Nephron progenitor cell (in vitro differentiated cells): ENCODE measurements around the gene SEC24D.

ENCODE experiments used
- DNase-seq: peaks from one replicate; pipeline ENCODE4 v3.0.0; 2021
- H3K27ac Mint-ChIP-seq: 2 replicates; pipeline ENCODE4 v1.8.0; 2021; ENCODE audit warnings: mild to moderate bottlenecking, moderate library complexity, mixed read lengths
- H3K27me3 Mint-ChIP-seq: 2 replicates; pipeline ENCODE4 v1.8.0; 2021; ENCODE audit warnings: mild to moderate bottlenecking, low read depth, mixed read lengths; ENCODE audit not compliant: poor library complexity
- H3K36me3 Mint-ChIP-seq: 2 replicates; pipeline ENCODE4 v1.8.0; 2021; ENCODE audit warnings: low read depth, mixed read lengths
- H3K4me1 Mint-ChIP-seq: 2 replicates; pipeline ENCODE4 v1.8.0; 2021; ENCODE audit warnings: mixed read lengths
- H3K4me3 Mint-ChIP-seq: 2 replicates; pipeline ENCODE4 v1.8.0; 2021; ENCODE audit warnings: mild to moderate bottlenecking, moderate library complexity, mixed read lengths
- H3K9me3 Mint-ChIP-seq: 2 replicates; pipeline ENCODE4 v1.8.0; 2021; ENCODE audit warnings: mild to moderate bottlenecking, moderate library complexity, mixed read lengths
- CTCF ChIP-seq: fragments of 200-600 bp; sonication (generic); IDR thresholded peaks from 2 replicates; pipeline ENCODE4 v1.5.0; 2021; ENCODE audit warnings: antibody characterized with exemption

Gene SEC24D

DNA sequence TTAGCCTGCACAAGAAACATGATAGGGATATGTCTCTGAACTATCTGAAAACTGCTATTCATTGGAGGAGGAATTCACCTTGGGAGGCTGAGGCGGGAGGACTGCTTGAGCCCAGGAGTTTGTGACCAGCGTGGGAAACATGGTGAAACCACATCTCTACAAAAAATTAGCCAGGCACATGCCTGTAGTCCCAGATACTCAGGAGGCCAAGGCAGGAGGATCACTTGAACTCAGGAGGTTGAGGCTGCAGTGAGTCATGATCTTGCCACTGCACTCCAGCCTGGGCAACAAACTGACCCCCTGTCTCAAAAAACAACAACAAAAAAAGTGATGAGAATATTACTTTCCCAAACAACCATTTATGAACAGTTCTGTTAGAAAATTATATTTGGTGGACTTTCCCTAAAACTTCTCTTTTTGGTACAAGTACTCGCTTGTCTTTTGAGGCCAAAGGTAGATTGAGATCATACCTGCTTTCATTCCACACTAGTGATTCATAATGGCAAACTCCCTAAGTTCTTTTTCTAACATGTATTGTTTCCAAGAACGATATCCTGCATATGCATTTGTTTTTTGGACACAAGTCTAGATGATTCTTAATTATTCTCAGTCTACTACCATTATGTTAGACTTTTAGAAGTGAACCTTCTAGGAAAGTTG, 117.3 kb downstream of the SEC24D start:
- H3K27me3 Mint-ChIP-seq = no peaks in the 10 kb centered on the region
- H3K9me3 Mint-ChIP-seq = no peaks in the 10 kb centered on the region
- H3K36me3 Mint-ChIP-seq = no peaks in the 10 kb centered on the region
- no peak for DNase-seq
- TF ChIP-seq CTCF = no peak
- H3K4me3 Mint-ChIP-seq = no peak overlapping the region
- no peaks in the 10 kb centered on the region for H3K4me1 Mint-ChIP-seq
- no peak overlapping the region for H3K27ac Mint-ChIP-seq

GRCh38 chr4:118716304-118716703, 119.6 kb downstream of the SEC24D start:
- H3K36me3 Mint-ChIP-seq = peaks cover 6% of the 10 kb centered on the region
- no peak overlapping the region for H3K4me3 Mint-ChIP-seq
- H3K9me3 Mint-ChIP-seq = no peaks in the 10 kb centered on the region
- DNase-seq = no peak
- no peaks in the 10 kb centered on the region for H3K27me3 Mint-ChIP-seq
- no peak for TF ChIP-seq CTCF
- no peaks in the 10 kb centered on the region for H3K4me1 Mint-ChIP-seq
- H3K27ac Mint-ChIP-seq = peak overlapping the region; percentile 8

DNA sequence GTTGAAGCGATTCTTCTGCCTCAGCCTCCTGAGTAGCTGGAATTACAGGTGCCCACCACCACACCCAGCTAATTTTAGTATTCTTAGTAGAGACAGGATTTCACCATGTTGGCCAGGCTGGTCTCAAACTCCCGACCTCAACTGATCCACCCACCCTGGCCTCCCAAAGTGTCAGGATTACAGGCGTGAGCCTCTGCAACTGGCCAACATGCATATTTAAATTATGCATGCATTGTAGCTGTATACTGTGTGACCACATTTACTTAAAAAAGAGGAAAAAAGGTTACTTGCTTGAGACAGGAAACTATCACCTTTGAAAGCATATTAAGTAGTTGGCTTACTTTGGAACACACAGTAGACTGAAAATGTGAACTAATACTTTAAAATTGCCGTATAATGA, 121.2 kb downstream of the SEC24D start:
- Mint-ChIP-seq H3K9me3 (no peaks in the 10 kb centered on the region), H3K4me3 (no peak overlapping the region), H3K36me3 (peaks cover 19% of the 10 kb centered on the region), H3K27me3 (no peaks in the 10 kb centered on the region), H3K27ac (no peak overlapping the region), H3K4me1 (no peaks in the 10 kb centered on the region)
- DNase-seq = no peak
- TF ChIP-seq CTCF = no peak

GRCh38 chr4:118712872-118713271, 123.1 kb downstream of the SEC24D start:
- no peak for TF ChIP-seq CTCF
- H3K36me3 Mint-ChIP-seq = peaks cover 27% of the 10 kb centered on the region
- DNase-seq = no peak
- H3K27me3 Mint-ChIP-seq = no peaks in the 10 kb centered on the region
- no peaks in the 10 kb centered on the region for H3K4me1 Mint-ChIP-seq
- H3K27ac Mint-ChIP-seq = no peak overlapping the region
- H3K9me3 Mint-ChIP-seq = no peaks in the 10 kb centered on the region
- H3K4me3 Mint-ChIP-seq = no peak overlapping the region

DNA sequence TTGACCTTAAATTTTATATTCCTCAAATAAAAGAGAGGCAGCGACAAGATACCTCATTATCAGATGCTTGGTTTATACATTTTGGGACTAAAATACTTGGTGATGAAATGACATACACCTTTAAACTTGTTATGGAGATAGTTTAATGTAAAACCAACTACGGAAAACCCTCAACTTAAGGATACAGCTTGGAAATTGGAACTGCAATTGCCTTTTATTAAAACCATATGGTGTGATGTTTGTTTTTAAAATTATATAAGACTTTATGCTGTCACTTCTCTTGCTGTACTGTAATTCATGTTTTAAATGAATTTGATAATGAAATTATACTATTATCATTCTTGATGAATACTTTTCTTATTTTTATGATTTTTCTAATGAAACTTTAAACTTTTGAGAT, 124.9 kb downstream of the SEC24D start:
- Mint-ChIP-seq H3K27me3 (no peaks in the 10 kb centered on the region), H3K9me3 (no peaks in the 10 kb centered on the region), H3K27ac (no peak overlapping the region), H3K4me3 (no peak overlapping the region), H3K36me3 (peaks cover 38% of the 10 kb centered on the region), H3K4me1 (no peaks in the 10 kb centered on the region)
- DNase-seq = no peak
- TF ChIP-seq CTCF = no peak

DNA sequence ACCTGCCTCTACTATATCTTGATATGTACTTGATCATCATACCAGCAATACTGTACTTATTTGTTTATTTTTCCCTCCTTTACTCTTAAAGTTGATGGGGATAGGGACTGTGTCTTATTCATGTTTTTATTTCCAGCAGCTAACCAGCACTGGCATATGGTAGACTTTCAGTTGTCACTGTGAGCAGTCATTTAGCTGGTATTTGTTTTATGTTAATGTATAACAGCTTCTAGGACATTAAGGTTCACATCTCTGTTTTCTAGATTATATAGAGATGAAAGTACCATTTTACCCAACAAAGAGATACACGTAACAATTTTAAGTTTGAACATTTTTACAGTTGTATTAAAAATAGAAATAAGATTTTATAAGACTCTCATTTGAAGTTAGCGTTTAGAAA, 132.8 kb downstream of the SEC24D start:
- H3K27ac Mint-ChIP-seq = no peak overlapping the region
- no peaks in the 10 kb centered on the region for H3K27me3 Mint-ChIP-seq
- H3K36me3 Mint-ChIP-seq = peaks cover 64% of the 10 kb centered on the region
- no peak for TF ChIP-seq CTCF
- H3K9me3 Mint-ChIP-seq = no peaks in the 10 kb centered on the region
- no peaks in the 10 kb centered on the region for H3K4me1 Mint-ChIP-seq
- H3K4me3 Mint-ChIP-seq = no peak overlapping the region
- DNase-seq = no peak
